ENCODE results near the gene PER1. TPM values are rescaled to one million over a fixed set of nuclear protein-coding genes. Genes with fewer than 3 reads are reported as not detected.

The PER1 gene
- total RNA-seq, 4 donors from 2014 or later, result 197 to 545 (median 266) TPM

DNA sequence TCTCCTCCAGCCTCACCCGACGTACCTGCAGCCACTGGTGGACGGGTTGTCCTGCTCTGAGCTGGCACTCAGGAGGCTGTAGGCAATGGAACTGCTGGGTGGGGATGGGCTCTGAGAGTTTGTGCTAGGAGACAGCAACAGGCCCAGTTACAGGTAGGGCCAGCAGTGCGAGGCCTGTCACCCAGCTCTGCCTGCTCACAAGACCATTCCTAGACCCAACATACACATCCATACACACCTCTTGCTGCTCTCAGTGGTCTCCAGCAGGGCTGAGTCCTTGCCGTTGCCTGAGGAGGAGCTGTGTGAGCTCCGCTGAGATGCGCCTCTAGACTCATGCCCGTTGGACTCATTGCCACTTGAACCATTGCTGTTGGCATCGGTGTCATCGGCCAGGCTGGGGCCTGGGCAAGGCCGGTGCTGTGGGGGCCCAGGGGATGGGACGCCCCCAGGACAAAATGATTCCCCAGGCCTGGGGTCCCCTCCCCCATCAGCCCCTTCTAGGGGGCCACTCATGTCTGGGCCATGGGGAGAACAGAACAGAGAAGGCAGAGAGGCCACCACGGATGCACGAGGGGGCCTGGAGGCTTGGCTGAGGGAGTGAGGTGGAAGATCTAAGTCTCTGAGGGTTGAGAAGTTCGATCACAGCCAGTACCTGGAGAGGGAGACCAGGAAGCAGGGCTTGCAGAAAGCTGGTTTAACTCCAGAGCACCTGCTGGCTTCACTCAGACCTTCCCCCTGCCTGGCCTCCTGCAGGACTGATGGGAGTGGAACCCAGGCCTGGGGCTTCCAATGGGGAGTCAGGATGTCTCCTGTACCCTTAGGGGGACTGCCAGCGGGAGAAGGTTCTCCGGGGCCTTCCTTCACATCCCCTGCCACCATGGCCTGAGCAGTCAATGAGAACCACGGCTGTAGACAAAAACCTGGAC is 1.7 kb downstream of the PER1 start:
- intact Hi-C loops (cut with DNase I; ENCODE audit: low total_unique reads), result no loop called here
- H3K4me3 ChIP-seq (ENCODE audit: low read depth, poor library complexity, severe bottlenecking), result no peak overlapping the region
- WGBS, 2 donors, result 67 to 72% methylated on average over 14 to 18 of the region's 18 CpGs
- DNase-seq (ENCODE audit: low spot score in 2 of 2), result peak in 1 of 2 donors; percentile 85
- TF ChIP-seq POLR2A (IDR thresholded peaks at IDR 0.05), result no peak
- TF ChIP-seq CTCF (IDR thresholded peaks at IDR 0.05), result no peak

DNA sequence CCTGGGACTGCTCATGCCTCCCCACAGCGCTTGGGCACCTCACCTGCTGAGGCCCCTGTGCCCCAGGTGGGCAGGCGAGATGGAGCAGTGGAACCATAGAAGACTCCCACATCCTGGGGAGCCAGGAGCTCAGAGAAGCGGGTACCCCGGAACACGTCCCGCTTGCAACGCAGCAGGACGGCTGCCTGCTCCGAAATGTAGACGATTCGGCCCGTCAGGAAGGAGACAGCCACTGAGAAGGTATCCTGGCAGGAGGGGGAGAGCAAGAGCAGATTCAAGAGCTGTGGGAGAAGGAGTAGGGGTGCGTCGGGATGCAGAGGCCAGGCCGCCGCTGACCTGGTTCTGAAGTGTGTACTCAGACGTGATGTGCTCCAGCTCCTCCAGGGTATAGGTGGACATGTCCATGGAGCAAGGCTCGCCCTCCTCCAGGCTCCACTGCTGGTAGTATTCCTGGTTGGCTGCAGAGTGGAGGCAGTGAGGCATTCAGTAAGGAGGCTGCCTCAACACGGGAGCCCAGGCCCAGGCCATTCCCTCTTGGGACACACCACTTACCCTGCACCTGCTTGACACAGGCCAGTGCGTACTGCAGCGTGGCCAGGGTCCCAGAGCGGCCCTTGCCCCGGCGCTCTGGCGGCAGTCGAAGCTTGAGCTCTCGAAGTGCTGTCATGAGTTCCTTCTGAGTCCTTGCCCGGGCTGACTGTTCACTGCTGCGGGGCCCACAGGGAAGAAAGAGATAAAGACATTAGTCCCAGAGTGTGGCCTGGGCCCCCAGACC is 2.6 kb downstream of the PER1 start:
- TF ChIP-seq CTCF (IDR thresholded peaks at IDR 0.05), result no peak
- TF ChIP-seq POLR2A (IDR thresholded peaks at IDR 0.05), result no peak
- 90 to 93% methylated on average over 28 to 29 of the region's 29 CpGs for WGBS, 2 donors
- H3K4me3 ChIP-seq (ENCODE audit: low read depth, poor library complexity, severe bottlenecking), result no peak overlapping the region
- peak in 1 of 2 donors; percentile 87 for DNase-seq (ENCODE audit: low spot score in 2 of 2)
- intact Hi-C loops (cut with DNase I; ENCODE audit: low total_unique reads), result no loop called here

- H3K4me3 ChIP-seq (ENCODE audit: low read depth, poor library complexity, severe bottlenecking), result no peak overlapping the region
- intact Hi-C loops (cut with DNase I; ENCODE audit: low total_unique reads), result no loop called here
- 89 to 90% methylated on average over 9 to 13 of the region's 13 CpGs for WGBS, 2 donors
- TF ChIP-seq CTCF (IDR thresholded peaks at IDR 0.05), result no peak
- no peak for TF ChIP-seq POLR2A (IDR thresholded peaks at IDR 0.05)
- no peak for DNase-seq (ENCODE audit: low spot score in 2 of 2)
Measured at GRCh38 chr17:8148560-8148959, 3.6 kb downstream of the PER1 start.

DNA sequence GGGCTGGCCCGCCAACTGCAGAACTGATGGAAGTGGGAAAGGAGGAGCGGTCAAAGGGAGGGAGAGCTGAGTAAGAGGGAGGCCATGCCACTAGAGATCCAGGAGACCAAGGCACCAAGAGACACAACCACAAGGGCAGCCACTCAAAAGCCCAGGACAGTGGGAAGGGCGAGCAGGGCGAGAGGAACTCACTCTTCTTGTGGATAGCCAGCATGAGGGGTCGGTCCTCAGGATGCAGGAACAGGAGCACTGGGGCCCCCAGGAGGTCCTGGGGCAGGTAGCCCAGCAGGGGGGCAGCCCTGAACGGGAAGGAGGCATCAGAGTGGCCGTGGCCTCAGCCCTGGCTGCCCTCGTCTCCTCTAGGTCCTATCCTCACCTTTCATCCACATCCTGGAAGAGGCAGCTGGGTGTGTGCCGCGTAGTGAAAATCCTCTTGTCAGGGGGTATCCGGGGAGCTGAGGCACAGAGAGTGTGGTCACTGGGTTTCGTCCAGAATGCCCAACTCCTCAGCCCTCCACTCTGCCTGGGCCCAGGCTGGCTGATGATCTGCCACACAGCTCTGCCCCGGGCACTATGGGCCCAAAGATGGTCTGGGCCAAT is 4.3 kb downstream of the PER1 start:
- DNase-seq (ENCODE audit: low spot score in 2 of 2), result no peak
- TF ChIP-seq CTCF (IDR thresholded peaks at IDR 0.05) (no peak), POLR2A (IDR thresholded peaks at IDR 0.05) (no peak)
- WGBS, 2 donors, result 90 to 91% methylated on average over 13 of the region's 13 CpGs
- H3K4me3 ChIP-seq (ENCODE audit: low read depth, poor library complexity, severe bottlenecking), result no peak overlapping the region
- intact Hi-C loops (cut with DNase I; ENCODE audit: low total_unique reads), result no loop called here

GRCh38 chr17:8147141-8147804 is 4.9 kb downstream of the PER1 start:
- 91 to 93% methylated on average over 25 to 26 of the region's 26 CpGs for WGBS, 2 donors
- TF ChIP-seq CTCF (IDR thresholded peaks at IDR 0.05) (no peak), POLR2A (IDR thresholded peaks at IDR 0.05) (no peak)
- DNase-seq (ENCODE audit: low spot score in 2 of 2), result peak in 1 of 2 donors; percentile 85
- intact Hi-C loops (cut with DNase I; ENCODE audit: low total_unique reads), result no loop called here
- H3K4me3 ChIP-seq (ENCODE audit: low read depth, poor library complexity, severe bottlenecking), result no peak overlapping the region

Measured in lower leg skin (tissue), 4 donors.